Skeletal muscle satellite cell (primary cell): ENCODE measurements around the gene CDHR2.
"Not testable (repeated sequence)": the region's sequence is repeated elsewhere in the genome, so short reads cannot be mapped to it uniquely, and the experiment has no call there.

Experiments used
- H3K27me3 ChIP-seq: 2 replicates; pipeline ENCODE4 v1.7.0; 2013; ENCODE audit warnings: low read length; ENCODE audit not compliant: control insufficient read depth, insufficient read depth
- H3K36me3 ChIP-seq: 2 replicates; pipeline ENCODE4 v1.7.0; 2013; ENCODE audit warnings: mild to moderate bottlenecking, control low read depth, low read length; ENCODE audit not compliant: insufficient read depth
- H3K4me1 ChIP-seq: 2 replicates; pipeline ENCODE4 v1.7.0; 2013; ENCODE audit warnings: low read length; ENCODE audit not compliant: control insufficient read depth, insufficient read depth
- H3K4me2 ChIP-seq: 2 replicates; pipeline ENCODE4 v1.7.0; 2013; ENCODE audit warnings: mild to moderate bottlenecking, low read length
- H3K4me3 ChIP-seq: 2 replicates; pipeline ENCODE4 v1.7.0; 2013; ENCODE audit warnings: low read length
- H3K9ac ChIP-seq: 2 replicates; pipeline ENCODE4 v1.7.0; 2013; ENCODE audit warnings: mild to moderate bottlenecking, low read depth, low read length, moderate library complexity
- H3K9me3 ChIP-seq: replicated peaks from 2 replicates; pipeline ENCODE4 v1.7.0; 2013; ENCODE audit warnings: mild to moderate bottlenecking, control low read depth, low read length

CDHR2 gene

GRCh38 chr5:176577312-176578176 is 28.4 kb downstream of the CDHR2 start:
- Histone ChIP-seq H3K4me2 (no peak overlapping the region), H3K9me3 (no peaks in the 10 kb centered on the region), H3K27me3 (no peaks in the 10 kb centered on the region), H3K9ac (no peak overlapping the region), H3K36me3 (no peaks in the 10 kb centered on the region), H3K4me1 (no peaks in the 10 kb centered on the region), H3K4me3 (no peak overlapping the region)

GRCh38 chr5:176578391-176578808 is 29.3 kb downstream of the CDHR2 start:
- Histone ChIP-seq H3K9me3 (no peaks in the 10 kb centered on the region), H3K4me3 (no peak overlapping the region), H3K4me1 (no peaks in the 10 kb centered on the region), H3K4me2 (no peak overlapping the region), H3K27me3 (no peaks in the 10 kb centered on the region), H3K36me3 (no peaks in the 10 kb centered on the region), H3K9ac (no peak overlapping the region)

- no peak overlapping the region for H3K4me2 ChIP-seq
- H3K9ac ChIP-seq, result no peak overlapping the region
- H3K27me3 ChIP-seq, result no peaks in the 10 kb centered on the region
- peaks cover 1% of the 10 kb centered on the region for H3K9me3 ChIP-seq
- H3K4me3 ChIP-seq, result no peak overlapping the region
- no peaks in the 10 kb centered on the region for H3K4me1 ChIP-seq
- no peaks in the 10 kb centered on the region for H3K36me3 ChIP-seq
Observed at GRCh38 chr5:176579323-176579722, 30.2 kb downstream of the CDHR2 start.

GRCh38 chr5:176581361-176581760 is 32.2 kb downstream of the CDHR2 start:
- no peak overlapping the region for H3K9ac ChIP-seq

GRCh38 chr5:176583076-176583475 is 33.9 kb downstream of the CDHR2 start:
- peaks cover 9% of the 10 kb centered on the region for H3K9me3 ChIP-seq
- no peaks in the 10 kb centered on the region for H3K36me3 ChIP-seq
- no peaks in the 10 kb centered on the region for H3K4me1 ChIP-seq
- H3K4me2 ChIP-seq, result no peak overlapping the region
- H3K9ac ChIP-seq, result no peak overlapping the region
- H3K4me3 ChIP-seq, result no peak overlapping the region
- no peaks in the 10 kb centered on the region for H3K27me3 ChIP-seq

More at GRCh38 chr5:176581361-176581760, 32.2 kb downstream of the CDHR2 start:
- H3K27me3 ChIP-seq, result no peaks in the 10 kb centered on the region
- no peaks in the 10 kb centered on the region for H3K4me1 ChIP-seq
- no peak overlapping the region for H3K4me2 ChIP-seq
- H3K9me3 ChIP-seq, result peaks cover 9% of the 10 kb centered on the region
- H3K36me3 ChIP-seq, result no peaks in the 10 kb centered on the region
- H3K4me3 ChIP-seq, result no peak overlapping the region

GRCh38 chr5:176587398-176587797 is 38.3 kb downstream of the CDHR2 start:
- Histone ChIP-seq H3K9me3 (peaks cover 9% of the 10 kb centered on the region), H3K4me3 (no peak overlapping the region)

GRCh38 chr5:176588297-176588696 is 39.2 kb downstream of the CDHR2 start:
- Histone ChIP-seq H3K4me2 (no peak overlapping the region), H3K27me3 (no peaks in the 10 kb centered on the region), H3K9me3 (peaks cover 9% of the 10 kb centered on the region), H3K9ac (no peak overlapping the region), H3K36me3 (no peaks in the 10 kb centered on the region), H3K4me1 (no peaks in the 10 kb centered on the region), H3K4me3 (no peak overlapping the region)

More at GRCh38 chr5:176587398-176587797, 38.3 kb downstream of the CDHR2 start:
- H3K27me3 ChIP-seq, result no peaks in the 10 kb centered on the region
- H3K9ac ChIP-seq, result no peak overlapping the region
- H3K4me2 ChIP-seq, result no peak overlapping the region
- H3K4me1 ChIP-seq, result no peaks in the 10 kb centered on the region
- H3K36me3 ChIP-seq, result no peaks in the 10 kb centered on the region

- H3K36me3 ChIP-seq, result no peaks in the 10 kb centered on the region
- H3K4me3 ChIP-seq, result no peak overlapping the region
- H3K4me2 ChIP-seq, result no peak overlapping the region
- H3K27me3 ChIP-seq, result no peaks in the 10 kb centered on the region
- H3K4me1 ChIP-seq, result no peaks in the 10 kb centered on the region
- no peak overlapping the region for H3K9ac ChIP-seq
- peaks cover 9% of the 10 kb centered on the region for H3K9me3 ChIP-seq
Observed at GRCh38 chr5:176589039-176589769, 40.1 kb downstream of the CDHR2 start.

- no peaks in the 10 kb centered on the region for H3K4me1 ChIP-seq
- H3K4me2 ChIP-seq, result no peak overlapping the region
- no peaks in the 10 kb centered on the region for H3K27me3 ChIP-seq
- H3K9ac ChIP-seq, result no peak overlapping the region
- peaks cover 3% of the 10 kb centered on the region for H3K9me3 ChIP-seq
- H3K4me3 ChIP-seq, result no peak overlapping the region
- no peaks in the 10 kb centered on the region for H3K36me3 ChIP-seq
Observed at GRCh38 chr5:176590035-176590717, 41.0 kb downstream of the CDHR2 start.

GRCh38 chr5:176591667-176592066 is 42.5 kb downstream of the CDHR2 start:
- not testable (repeated sequence) for H3K27me3 ChIP-seq, H3K9me3 ChIP-seq, H3K4me1 ChIP-seq, H3K4me2 ChIP-seq, H3K4me3 ChIP-seq, H3K36me3 ChIP-seq, H3K9ac ChIP-seq

- H3K36me3 ChIP-seq, result no peaks in the 10 kb centered on the region
- H3K4me2 ChIP-seq, result no peak overlapping the region
- no peak overlapping the region for H3K9ac ChIP-seq
- H3K9me3 ChIP-seq, result no peaks in the 10 kb centered on the region
- H3K27me3 ChIP-seq, result no peaks in the 10 kb centered on the region
- no peak overlapping the region for H3K4me3 ChIP-seq
- H3K4me1 ChIP-seq, result no peaks in the 10 kb centered on the region
Observed at GRCh38 chr5:176592573-176592972, 43.4 kb downstream of the CDHR2 start.
